Activated naive CD8-positive, alpha-beta T cell treated with anti-CD3 and anti-CD28 coated beads for 36 hours (primary cell): ENCODE results near the gene ARHGEF11. TPM values are rescaled to one million over a fixed set of nuclear protein-coding genes. Genes with fewer than 3 reads are reported as not detected.

ENCODE experiments used
- DNase-seq: peaks from one replicate; pipeline ENCODE4 v3.0.0; 2021
- H3K27ac Mint-ChIP-seq: one replicate; pipeline ENCODE4 v1.8.0; 2022; ENCODE audit warnings: mild to moderate bottlenecking, moderate library complexity, mixed read lengths
- H3K27me3 Mint-ChIP-seq: one replicate; pipeline ENCODE4 v1.8.0; 2022; ENCODE audit warnings: mild to moderate bottlenecking, mixed read lengths
- H3K36me3 Mint-ChIP-seq: one replicate; pipeline ENCODE4 v1.8.0; 2021; ENCODE audit warnings: mild to moderate bottlenecking, mixed read lengths
- H3K4me1 Mint-ChIP-seq: one replicate; pipeline ENCODE4 v1.8.0; 2021; ENCODE audit warnings: mixed read lengths
- H3K4me3 Mint-ChIP-seq: one replicate; pipeline ENCODE4 v1.8.0; 2022; ENCODE audit warnings: mild to moderate bottlenecking, moderate library complexity, mixed read lengths
- H3K9me3 Mint-ChIP-seq: one replicate; pipeline ENCODE4 v1.8.0; 2022; ENCODE audit warnings: mixed read lengths
- total RNA-seq, 2 experiments: library from RNA; stranded (reverse); gene quantifications; one replicate each; pipeline ENCODE4 v1.2.3, GENCODE V29; 2021

ARHGEF11 gene
- total RNA-seq, 2 experiments from 2014 or later = 2.8 to 3.3 TPM

GRCh38 chr1:157032303-157032702 is 13.2 kb downstream of the ARHGEF11 start:
- no peak for DNase-seq
- Mint-ChIP-seq H3K4me3 (no peak overlapping the region), H3K9me3 (no peaks in the 10 kb centered on the region), H3K36me3 (no peaks in the 10 kb centered on the region), H3K27ac (no peak overlapping the region), H3K27me3 (peaks cover 11% of the 10 kb centered on the region), H3K4me1 (no peaks in the 10 kb centered on the region)

GRCh38 chr1:157030728-157031127 is 14.8 kb downstream of the ARHGEF11 start:
- no peak for DNase-seq
- H3K4me3 Mint-ChIP-seq = no peak overlapping the region
- H3K9me3 Mint-ChIP-seq = no peaks in the 10 kb centered on the region
- H3K4me1 Mint-ChIP-seq = no peaks in the 10 kb centered on the region
- no peak overlapping the region for H3K27ac Mint-ChIP-seq
- H3K27me3 Mint-ChIP-seq = peaks cover 17% of the 10 kb centered on the region
- H3K36me3 Mint-ChIP-seq = no peaks in the 10 kb centered on the region

- no peaks in the 10 kb centered on the region for H3K4me1 Mint-ChIP-seq
- H3K36me3 Mint-ChIP-seq = no peaks in the 10 kb centered on the region
- DNase-seq = no peak
- no peaks in the 10 kb centered on the region for H3K9me3 Mint-ChIP-seq
- H3K4me3 Mint-ChIP-seq = no peak overlapping the region
- H3K27me3 Mint-ChIP-seq = peaks cover 28% of the 10 kb centered on the region
- no peak overlapping the region for H3K27ac Mint-ChIP-seq
Measured at GRCh38 chr1:157028674-157029073, 16.9 kb downstream of the ARHGEF11 start.

- H3K4me3 Mint-ChIP-seq = no peak overlapping the region
- H3K9me3 Mint-ChIP-seq = peaks cover 9% of the 10 kb centered on the region
- no peaks in the 10 kb centered on the region for H3K36me3 Mint-ChIP-seq
- no peak overlapping the region for H3K27ac Mint-ChIP-seq
- DNase-seq = no peak
- H3K4me1 Mint-ChIP-seq = no peaks in the 10 kb centered on the region
- H3K27me3 Mint-ChIP-seq = peaks cover 31% of the 10 kb centered on the region
Measured at GRCh38 chr1:157025856-157026255, 19.7 kb downstream of the ARHGEF11 start.

- Mint-ChIP-seq H3K4me3 (no peak overlapping the region), H3K27me3 (peaks cover 33% of the 10 kb centered on the region), H3K27ac (no peak overlapping the region), H3K9me3 (peaks cover 11% of the 10 kb centered on the region), H3K4me1 (no peaks in the 10 kb centered on the region), H3K36me3 (no peaks in the 10 kb centered on the region)
- DNase-seq = no peak
Measured at GRCh38 chr1:157025385-157025784, 20.2 kb downstream of the ARHGEF11 start.

- no peak overlapping the region for H3K4me3 Mint-ChIP-seq
- no peak overlapping the region for H3K27ac Mint-ChIP-seq
- peaks cover 14% of the 10 kb centered on the region for H3K9me3 Mint-ChIP-seq
- no peak for DNase-seq
- no peaks in the 10 kb centered on the region for H3K4me1 Mint-ChIP-seq
- H3K36me3 Mint-ChIP-seq = no peaks in the 10 kb centered on the region
- peaks cover 39% of the 10 kb centered on the region for H3K27me3 Mint-ChIP-seq
Measured at GRCh38 chr1:157021688-157022087, 23.9 kb downstream of the ARHGEF11 start.

- peaks cover 14% of the 10 kb centered on the region for H3K9me3 Mint-ChIP-seq
- no peak overlapping the region for H3K4me3 Mint-ChIP-seq
- H3K36me3 Mint-ChIP-seq = no peaks in the 10 kb centered on the region
- no peak overlapping the region for H3K27ac Mint-ChIP-seq
- DNase-seq = no peak
- no peaks in the 10 kb centered on the region for H3K4me1 Mint-ChIP-seq
- peaks cover 32% of the 10 kb centered on the region for H3K27me3 Mint-ChIP-seq
Measured at GRCh38 chr1:157019457-157019856, 26.1 kb downstream of the ARHGEF11 start.

- no peaks in the 10 kb centered on the region for H3K4me1 Mint-ChIP-seq
- no peak for DNase-seq
Measured at GRCh38 chr1:157011845-157012244, 33.7 kb downstream of the ARHGEF11 start.

GRCh38 chr1:157008502-157008901 is 37.0 kb downstream of the ARHGEF11 start:
- DNase-seq = no peak
- Mint-ChIP-seq H3K4me3 (no peak overlapping the region), H3K9me3 (no peaks in the 10 kb centered on the region), H3K27me3 (peaks cover 23% of the 10 kb centered on the region), H3K4me1 (no peaks in the 10 kb centered on the region), H3K27ac (no peak overlapping the region), H3K36me3 (no peaks in the 10 kb centered on the region)

More at GRCh38 chr1:157011845-157012244, 33.7 kb downstream of the ARHGEF11 start:
- Mint-ChIP-seq H3K9me3 (no peaks in the 10 kb centered on the region), H3K4me3 (no peak overlapping the region), H3K27ac (no peak overlapping the region), H3K27me3 (peaks cover 23% of the 10 kb centered on the region), H3K36me3 (no peaks in the 10 kb centered on the region)

- no peak overlapping the region for H3K27ac Mint-ChIP-seq
- H3K27me3 Mint-ChIP-seq = peaks cover 23% of the 10 kb centered on the region
- no peaks in the 10 kb centered on the region for H3K9me3 Mint-ChIP-seq
- no peak for DNase-seq
- H3K4me1 Mint-ChIP-seq = no peaks in the 10 kb centered on the region
- H3K36me3 Mint-ChIP-seq = no peaks in the 10 kb centered on the region
- no peak overlapping the region for H3K4me3 Mint-ChIP-seq
Measured at GRCh38 chr1:157007306-157007705, 38.2 kb downstream of the ARHGEF11 start.

GRCh38 chr1:157006676-157007075 is 38.9 kb downstream of the ARHGEF11 start:
- Mint-ChIP-seq H3K27ac (no peak overlapping the region), H3K36me3 (no peaks in the 10 kb centered on the region), H3K4me3 (no peak overlapping the region), H3K27me3 (peaks cover 21% of the 10 kb centered on the region), H3K9me3 (no peaks in the 10 kb centered on the region), H3K4me1 (no peaks in the 10 kb centered on the region)
- DNase-seq = no peak

GRCh38 chr1:157005965-157006364 is 39.6 kb downstream of the ARHGEF11 start:
- H3K36me3 Mint-ChIP-seq = no peaks in the 10 kb centered on the region
- H3K27ac Mint-ChIP-seq = no peak overlapping the region
- DNase-seq = no peak
- H3K27me3 Mint-ChIP-seq = peaks cover 14% of the 10 kb centered on the region
- H3K9me3 Mint-ChIP-seq = no peaks in the 10 kb centered on the region
- H3K4me3 Mint-ChIP-seq = no peak overlapping the region
- no peaks in the 10 kb centered on the region for H3K4me1 Mint-ChIP-seq

GRCh38 chr1:157004806-157005205 is 40.7 kb downstream of the ARHGEF11 start:
- Mint-ChIP-seq H3K27me3 (peaks cover 11% of the 10 kb centered on the region), H3K36me3 (no peaks in the 10 kb centered on the region), H3K9me3 (no peaks in the 10 kb centered on the region), H3K4me3 (no peak overlapping the region), H3K27ac (no peak overlapping the region), H3K4me1 (no peaks in the 10 kb centered on the region)
- DNase-seq = no peak

GRCh38 chr1:157004327-157004726 is 41.2 kb downstream of the ARHGEF11 start:
- Mint-ChIP-seq H3K4me1 (no peaks in the 10 kb centered on the region), H3K4me3 (no peak overlapping the region), H3K27me3 (peaks cover 6% of the 10 kb centered on the region), H3K27ac (no peak overlapping the region), H3K9me3 (no peaks in the 10 kb centered on the region), H3K36me3 (no peaks in the 10 kb centered on the region)
- no peak for DNase-seq

GRCh38 chr1:157001304-157001703 is 44.2 kb downstream of the ARHGEF11 start:
- H3K4me3 Mint-ChIP-seq = no peak overlapping the region
- no peaks in the 10 kb centered on the region for H3K36me3 Mint-ChIP-seq
- H3K27me3 Mint-ChIP-seq = peaks cover 10% of the 10 kb centered on the region
- H3K9me3 Mint-ChIP-seq = no peaks in the 10 kb centered on the region
- no peaks in the 10 kb centered on the region for H3K4me1 Mint-ChIP-seq
- no peak for DNase-seq
- no peak overlapping the region for H3K27ac Mint-ChIP-seq

- H3K36me3 Mint-ChIP-seq = no peaks in the 10 kb centered on the region
Measured at GRCh38 chr1:157000686-157001085, 44.9 kb downstream of the ARHGEF11 start.

More at GRCh38 chr1:157000686-157001085, 44.9 kb downstream of the ARHGEF11 start:
- no peak overlapping the region for H3K27ac Mint-ChIP-seq
- no peak overlapping the region for H3K4me3 Mint-ChIP-seq
- H3K9me3 Mint-ChIP-seq = no peaks in the 10 kb centered on the region
- H3K4me1 Mint-ChIP-seq = no peaks in the 10 kb centered on the region
- no peak for DNase-seq
- peaks cover 13% of the 10 kb centered on the region for H3K27me3 Mint-ChIP-seq
